Fibroblast of skin of scalp (primary cell): ENCODE data around the gene CPLX1.

ENCODE experiments used
- DNase-seq: peaks from one replicate; pipeline ENCODE4 v3.0.0-alpha.2; 2013

Gene CPLX1

GRCh38 chr4:854356-854755 is 28.4 kb upstream of the CPLX1 start:
- no peak for DNase-seq

GRCh38 chr4:853416-853781 is 27.5 kb upstream of the CPLX1 start:
- no peak for DNase-seq

- no peak for DNase-seq
These were observed 25.9 kb upstream of the CPLX1 start for GRCh38 chr4:851701-852430.

- no peak for DNase-seq
These were observed 24.5 kb upstream of the CPLX1 start for GRCh38 chr4:850323-850945.

- DNase-seq, result no peak
These were observed 23.7 kb upstream of the CPLX1 start for GRCh38 chr4:849478-850175.

GRCh38 chr4:848803-849477 is 23.0 kb upstream of the CPLX1 start:
- DNase-seq, result no peak

GRCh38 chr4:848307-848691 is 22.4 kb upstream of the CPLX1 start:
- DNase-seq, result no peak

GRCh38 chr4:845836-846251 is 19.9 kb upstream of the CPLX1 start:
- DNase-seq, result peak; percentile 15

GRCh38 chr4:845233-845835 is 19.4 kb upstream of the CPLX1 start:
- peak; percentile 33 for DNase-seq

- no peak for DNase-seq
These were observed 18.9 kb upstream of the CPLX1 start for GRCh38 chr4:844752-845232.

- no peak for DNase-seq
These were observed 13.9 kb upstream of the CPLX1 start for GRCh38 chr4:839675-840443.

- no peak for DNase-seq
These were observed 11.8 kb upstream of the CPLX1 start for GRCh38 chr4:837772-838171.

- DNase-seq, result no peak
These were observed 10.9 kb upstream of the CPLX1 start for GRCh38 chr4:836750-837301.

- no peak for DNase-seq
These were observed 10.1 kb upstream of the CPLX1 start for GRCh38 chr4:836003-836511.

GRCh38 chr4:835148-836002 is 9.4 kb upstream of the CPLX1 start:
- no peak for DNase-seq

GRCh38 chr4:834368-835147 is 8.6 kb upstream of the CPLX1 start:
- no peak for DNase-seq

GRCh38 chr4:833731-834367 is 7.9 kb upstream of the CPLX1 start:
- no peak for DNase-seq

- DNase-seq, result no peak
These were observed 7.2 kb upstream of the CPLX1 start for GRCh38 chr4:833156-833555.

- DNase-seq, result no peak
These were observed 6.6 kb upstream of the CPLX1 start for GRCh38 chr4:832536-832935.
